HS-27A (cell line): ENCODE results near the gene AUTS2.
"Not testable (repeated sequence)": the region's sequence is repeated elsewhere in the genome, so short reads cannot be mapped to it uniquely, and the experiment has no call there.

Experiments used
- DNase-seq: peaks from one replicate; pipeline ENCODE4 v3.0.0-alpha.2; 2012; ENCODE audit warnings: low read depth, missing footprints

The AUTS2 gene

GRCh38 chr7:69761290-69761922 is 163.1 kb downstream of the AUTS2 start:
- DNase-seq = no peak

- no peak for DNase-seq
Observed at GRCh38 chr7:69762821-69763352, 164.6 kb downstream of the AUTS2 start.

GRCh38 chr7:69763513-69763912 is 165.2 kb downstream of the AUTS2 start:
- no peak for DNase-seq

GRCh38 chr7:69764147-69764546 is 165.9 kb downstream of the AUTS2 start:
- DNase-seq = no peak

- DNase-seq = no peak
Observed at GRCh38 chr7:69764681-69765080, 166.4 kb downstream of the AUTS2 start.

- DNase-seq = no peak
Observed at GRCh38 chr7:69765879-69766278, 167.6 kb downstream of the AUTS2 start.

- DNase-seq = no peak
Observed at GRCh38 chr7:69768986-69769595, 170.8 kb downstream of the AUTS2 start.

- no peak for DNase-seq
Observed at GRCh38 chr7:69769826-69770225, 171.6 kb downstream of the AUTS2 start.

GRCh38 chr7:69770613-69771012 is 172.3 kb downstream of the AUTS2 start:
- no peak for DNase-seq

GRCh38 chr7:69772718-69773436 is 174.6 kb downstream of the AUTS2 start:
- no peak for DNase-seq

GRCh38 chr7:69773535-69774225 is 175.4 kb downstream of the AUTS2 start:
- DNase-seq = no peak

- DNase-seq = no peak
Observed at GRCh38 chr7:69775231-69775771, 177.0 kb downstream of the AUTS2 start.

- no peak for DNase-seq
Observed at GRCh38 chr7:69776611-69777010, 178.3 kb downstream of the AUTS2 start.

- no peak for DNase-seq
Observed at GRCh38 chr7:69778138-69778537, 179.9 kb downstream of the AUTS2 start.

- no peak for DNase-seq
Observed at GRCh38 chr7:69780379-69780778, 182.1 kb downstream of the AUTS2 start.

GRCh38 chr7:69781412-69781846 is 183.2 kb downstream of the AUTS2 start:
- DNase-seq = no peak

GRCh38 chr7:69782917-69783684 is 184.8 kb downstream of the AUTS2 start:
- DNase-seq = no peak

GRCh38 chr7:69786130-69786529 is 187.9 kb downstream of the AUTS2 start:
- not testable (repeated sequence) for DNase-seq

GRCh38 chr7:69786730-69787395 is 188.6 kb downstream of the AUTS2 start:
- no peak for DNase-seq

- DNase-seq = no peak
Observed at GRCh38 chr7:69787736-69788431, 189.6 kb downstream of the AUTS2 start.
